ENCODE results near the gene ITGA8. TPM values are rescaled to one million over a fixed set of nuclear protein-coding genes. Genes with fewer than 3 reads are reported as not detected.

ITGA8 gene
- total and polyA plus RNA-seq, 7 donors = 0.47 to 5.0 (median 1.4) TPM

DNA sequence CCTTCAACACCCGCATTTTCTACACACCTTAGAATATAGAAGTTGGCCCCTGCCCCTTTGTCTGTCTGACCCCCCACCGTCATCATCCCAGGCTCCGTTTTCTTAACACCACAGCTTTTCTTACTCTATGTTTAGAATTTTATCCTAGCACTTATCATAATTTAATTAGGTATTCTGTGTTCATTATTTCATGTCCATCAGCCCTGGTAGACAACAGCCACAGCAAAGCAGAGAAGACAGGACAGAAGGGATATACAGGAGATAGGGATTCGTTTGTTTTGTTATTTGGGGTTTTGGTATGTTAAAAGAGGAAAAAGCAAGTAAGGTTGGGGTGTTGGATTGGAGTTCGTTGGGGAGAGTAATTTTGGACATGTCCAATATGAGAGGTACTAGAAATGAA lies 48.8 kb downstream of the ITGA8 start:
- TF ChIP-seq, protein P1, sequence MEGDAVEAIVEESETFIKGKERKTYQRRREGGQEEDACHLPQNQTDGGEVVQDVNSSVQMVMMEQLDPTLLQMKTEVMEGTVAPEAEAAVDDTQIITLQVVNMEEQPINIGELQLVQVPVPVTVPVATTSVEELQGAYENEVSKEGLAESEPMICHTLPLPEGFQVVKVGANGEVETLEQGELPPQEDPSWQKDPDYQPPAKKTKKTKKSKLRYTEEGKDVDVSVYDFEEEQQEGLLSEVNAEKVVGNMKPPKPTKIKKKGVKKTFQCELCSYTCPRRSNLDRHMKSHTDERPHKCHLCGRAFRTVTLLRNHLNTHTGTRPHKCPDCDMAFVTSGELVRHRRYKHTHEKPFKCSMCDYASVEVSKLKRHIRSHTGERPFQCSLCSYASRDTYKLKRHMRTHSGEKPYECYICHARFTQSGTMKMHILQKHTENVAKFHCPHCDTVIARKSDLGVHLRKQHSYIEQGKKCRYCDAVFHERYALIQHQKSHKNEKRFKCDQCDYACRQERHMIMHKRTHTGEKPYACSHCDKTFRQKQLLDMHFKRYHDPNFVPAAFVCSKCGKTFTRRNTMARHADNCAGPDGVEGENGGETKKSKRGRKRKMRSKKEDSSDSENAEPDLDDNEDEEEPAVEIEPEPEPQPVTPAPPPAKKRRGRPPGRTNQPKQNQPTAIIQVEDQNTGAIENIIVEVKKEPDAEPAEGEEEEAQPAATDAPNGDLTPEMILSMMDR (IDR thresholded peaks at IDR 0.05) = no peak
- no peaks in the 10 kb centered on the region for H3K36me3 ChIP-seq (ENCODE audit: insufficient read depth in 1 of 2, low read depth in 1 of 2)
- intact Hi-C loops (cut with DNase I) = no loop called here
- H3K4me3 ChIP-seq = no peak overlapping the region
- 74 to 94% (median 91%) methylated on average over 4 to 5 of the region's 5 CpGs for WGBS, 3 donors
- H3K9me3 ChIP-seq = no peaks in the 10 kb centered on the region
- DNase-seq (no peak), ATAC-seq (no peak)
- no peak overlapping the region for H3K27ac ChIP-seq
- no peaks in the 10 kb centered on the region for H3K4me1 ChIP-seq
- no peaks in the 10 kb centered on the region for H3K27me3 ChIP-seq (ENCODE audit: insufficient read depth in 3 of 3, low read length in 2 of 3)

DNA sequence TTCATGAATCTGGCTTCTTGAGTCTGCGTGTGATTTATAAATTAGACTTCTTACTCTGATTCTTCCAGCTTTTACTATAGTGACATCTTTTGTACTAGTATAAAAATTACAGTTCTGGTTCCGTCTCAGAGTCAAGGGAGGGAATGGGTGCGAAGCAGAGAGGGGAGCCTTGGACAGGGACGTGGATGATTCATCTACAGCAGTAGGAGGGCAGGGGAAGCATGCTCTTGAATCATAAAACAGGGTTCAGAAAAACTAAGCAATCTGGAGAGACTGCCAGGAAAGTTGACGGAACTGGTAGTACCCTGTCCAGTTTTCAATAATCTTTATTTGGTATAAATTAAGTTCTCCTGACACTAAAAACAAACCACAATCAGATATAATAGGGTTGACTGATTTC lies 58.1 kb downstream of the ITGA8 start:
- H3K36me3 ChIP-seq (ENCODE audit: insufficient read depth in 1 of 2, low read depth in 1 of 2) = no peaks in the 10 kb centered on the region
- no peak overlapping the region for H3K27ac ChIP-seq
- no peak for ATAC-seq
- 84 to 92% (median 90%) methylated on average over 5 of the region's 5 CpGs for WGBS, 3 donors
- intact Hi-C loops (cut with DNase I) = no loop called here
- H3K4me3 ChIP-seq = no peak overlapping the region
- H3K4me1 ChIP-seq = no peaks in the 10 kb centered on the region
- no peak for DNase-seq
- TF ChIP-seq, protein P1 (IDR thresholded peaks at IDR 0.05) = no peak
- H3K27me3 ChIP-seq (ENCODE audit: insufficient read depth in 3 of 3, low read length in 2 of 3) = no peaks in the 10 kb centered on the region
- H3K9me3 ChIP-seq = no peaks in the 10 kb centered on the region

DNA sequence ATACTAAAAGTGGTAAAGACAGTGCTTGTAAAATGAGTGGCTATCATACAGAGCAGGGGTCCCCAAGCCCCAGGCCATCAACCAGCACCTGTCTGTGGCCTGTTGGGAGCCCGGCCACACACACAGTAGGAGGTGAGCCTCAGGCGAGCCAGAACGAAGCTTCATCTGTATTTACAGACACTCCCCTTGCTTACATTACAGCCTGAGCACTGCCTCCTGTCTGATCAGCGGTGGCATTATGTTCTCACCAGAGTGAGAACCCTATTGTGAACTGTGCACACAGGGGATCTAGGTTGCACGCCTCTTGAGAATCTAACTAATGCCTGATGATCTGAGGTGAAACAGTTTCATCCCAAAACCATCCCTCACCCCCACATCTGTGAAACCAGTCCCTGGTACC lies 58.7 kb downstream of the ITGA8 start:
- Histone ChIP-seq H3K27ac (no peak overlapping the region), H3K4me3 (no peak overlapping the region), H3K27me3 (ENCODE audit: insufficient read depth in 3 of 3, low read length in 2 of 3) (no peaks in the 10 kb centered on the region), H3K9me3 (no peaks in the 10 kb centered on the region), H3K4me1 (no peaks in the 10 kb centered on the region), H3K36me3 (ENCODE audit: insufficient read depth in 1 of 2, low read depth in 1 of 2) (no peaks in the 10 kb centered on the region)
- TF ChIP-seq, protein P1 (IDR thresholded peaks at IDR 0.05) = no peak
- DNase-seq = no peak
- no peak for ATAC-seq
- intact Hi-C loops (cut with DNase I) = no loop called here
- WGBS, 3 donors = 65 to 78% (median 73%) methylated on average over 5 of the region's 5 CpGs

DNA sequence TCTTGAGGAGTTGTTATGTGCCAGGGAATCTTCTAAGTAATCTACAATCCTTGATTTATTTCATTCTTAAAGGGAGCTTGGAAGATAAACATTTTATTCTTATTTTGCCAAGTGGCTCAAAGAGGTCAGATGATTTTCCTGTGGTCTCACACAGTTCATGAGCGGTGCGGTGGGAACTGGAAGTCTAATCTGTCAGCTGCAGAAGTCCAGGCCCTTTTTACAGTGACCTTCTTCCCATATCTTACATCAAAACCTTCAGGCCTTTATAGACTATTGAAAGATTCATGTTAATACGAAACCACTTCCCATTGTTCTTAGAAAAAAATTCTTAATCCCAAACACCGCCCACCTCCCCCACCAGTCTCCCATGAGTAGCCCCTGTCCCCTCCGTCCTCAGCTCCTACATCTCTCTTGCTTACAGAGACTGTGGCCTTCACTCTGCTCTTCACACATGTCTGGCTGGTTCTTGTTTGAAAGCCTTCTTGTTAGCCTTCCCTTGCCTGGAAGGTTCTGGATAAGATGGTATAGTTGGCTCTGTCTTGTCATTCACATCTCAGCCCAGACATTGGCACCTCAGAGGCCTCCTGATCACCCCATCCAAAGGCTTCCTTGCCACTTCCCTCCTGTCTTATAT lies 61.5 kb downstream of the ITGA8 start:
- intact Hi-C loops (cut with DNase I) = no loop called here
- no peaks in the 10 kb centered on the region for H3K36me3 ChIP-seq (ENCODE audit: insufficient read depth in 1 of 2, low read depth in 1 of 2)

More for the DNA sequence above, 61.5 kb downstream of the ITGA8 start:
- TF ChIP-seq, protein P1 (IDR thresholded peaks at IDR 0.05) = no peak
- Histone ChIP-seq H3K27me3 (ENCODE audit: insufficient read depth in 3 of 3, low read length in 2 of 3) (no peaks in the 10 kb centered on the region), H3K4me1 (no peaks in the 10 kb centered on the region), H3K9me3 (no peaks in the 10 kb centered on the region), H3K4me3 (no peak overlapping the region), H3K27ac (no peak overlapping the region)
- no peak for DNase-seq
- ATAC-seq = no peak
- 60 to 65% (median 64%) methylated on average over 5 of the region's 5 CpGs for WGBS, 3 donors
